Measurements from ENCODE around the gene COL13A1.

COL13A1 gene

GRCh38 chr10:69866246-69866687, 64.6 kb downstream of the COL13A1 start:
- FAIRE-seq (no peak), DNase-seq (ENCODE audit: low spot score) (no peak)

GRCh38 chr10:69866688-69867461, 65.2 kb downstream of the COL13A1 start:
- DNase-seq (ENCODE audit: low spot score) = peak; percentile 62
- peak; percentile 74 for FAIRE-seq

- DNase-seq (ENCODE audit: low spot score) (no peak), FAIRE-seq (peak; percentile 13)
Observed at GRCh38 chr10:69867699-69868558, 66.2 kb downstream of the COL13A1 start.

- FAIRE-seq = no peak
Observed at GRCh38 chr10:69868821-69869220, 67.1 kb downstream of the COL13A1 start.

GRCh38 chr10:69869291-69869961, 67.7 kb downstream of the COL13A1 start:
- FAIRE-seq (no peak), DNase-seq (ENCODE audit: low spot score) (peak; percentile 65)

More at GRCh38 chr10:69868821-69869220, 67.1 kb downstream of the COL13A1 start:
- no peak for DNase-seq (ENCODE audit: low spot score)

GRCh38 chr10:69870591-69870990, 68.9 kb downstream of the COL13A1 start:
- no peak for DNase-seq (ENCODE audit: low spot score)
- peak; percentile 72 for FAIRE-seq

- FAIRE-seq = no peak
- DNase-seq (ENCODE audit: low spot score) = no peak
Observed at GRCh38 chr10:69871074-69871473, 69.4 kb downstream of the COL13A1 start.

- DNase-seq (ENCODE audit: low spot score) = no peak
- no peak for FAIRE-seq
Observed at GRCh38 chr10:69872323-69872722, 70.6 kb downstream of the COL13A1 start.

GRCh38 chr10:69873135-69873639, 71.5 kb downstream of the COL13A1 start:
- DNase-seq (ENCODE audit: low spot score) (no peak), FAIRE-seq (no peak)

GRCh38 chr10:69874449-69874848, 72.7 kb downstream of the COL13A1 start:
- DNase-seq (ENCODE audit: low spot score) = peak; percentile 57
- FAIRE-seq = peak; percentile 66

- no peak for DNase-seq (ENCODE audit: low spot score)
- FAIRE-seq = no peak
Observed at GRCh38 chr10:69875856-69876255, 74.2 kb downstream of the COL13A1 start.

GRCh38 chr10:69876286-69876685, 74.6 kb downstream of the COL13A1 start:
- no peak for FAIRE-seq
- DNase-seq (ENCODE audit: low spot score) = no peak

- no peak for FAIRE-seq
- no peak for DNase-seq (ENCODE audit: low spot score)
Observed at GRCh38 chr10:69876931-69877330, 75.2 kb downstream of the COL13A1 start.

GRCh38 chr10:69878038-69878437, 76.3 kb downstream of the COL13A1 start:
- DNase-seq (ENCODE audit: low spot score) (no peak), FAIRE-seq (no peak)

- peak; percentile 23 for FAIRE-seq
- no peak for DNase-seq (ENCODE audit: low spot score)
Observed at GRCh38 chr10:69878951-69879350, 77.2 kb downstream of the COL13A1 start.

- FAIRE-seq (no peak), DNase-seq (ENCODE audit: low spot score) (no peak)
Observed at GRCh38 chr10:69879634-69880257, 78.0 kb downstream of the COL13A1 start.

- FAIRE-seq (no peak), DNase-seq (ENCODE audit: low spot score) (no peak)
Observed at GRCh38 chr10:69880301-69881081, 78.8 kb downstream of the COL13A1 start.

- no peak for DNase-seq (ENCODE audit: low spot score)
Observed at GRCh38 chr10:69881202-69881601, 79.5 kb downstream of the COL13A1 start.

GRCh38 chr10:69883310-69884023, 81.8 kb downstream of the COL13A1 start:
- peak; percentile 73 for FAIRE-seq

More at GRCh38 chr10:69881202-69881601, 79.5 kb downstream of the COL13A1 start:
- peak; percentile 23 for FAIRE-seq

GRCh38 chr10:69884024-69884367, 82.3 kb downstream of the COL13A1 start:
- FAIRE-seq (peak; percentile 52), DNase-seq (ENCODE audit: low spot score) (no peak)

More at GRCh38 chr10:69883310-69884023, 81.8 kb downstream of the COL13A1 start:
- DNase-seq (ENCODE audit: low spot score) = no peak
